Aorta (tissue), 5 donors: Measurements from ENCODE around the gene USH2A. TPM values are rescaled to one million over a fixed set of nuclear protein-coding genes. Genes with fewer than 3 reads are reported as not detected.
A peak's percentile ranks its signal among the peaks of the same experiment; 100 is the strongest.

Experiments
- ATAC-seq: fragments of 200-7000 bp; cut with Tn5 transposase; one replicate; pipeline ENCODE4 v1.9.1; 2022; ENCODE audit warnings: moderate library complexity; ENCODE audit not compliant: low FRiP score
- DNase-seq, 2 donors: peaks; one replicate each; pipeline ENCODE4 v3.0.0-alpha.2; 2020
- H3K27ac ChIP-seq, 2 donors: one replicate each; pipeline ENCODE4 v1.5.1; 2013; ENCODE audit warnings: low read length in 2 of 2, mild to moderate bottlenecking in 2 of 2, moderate library complexity in 2 of 2, control low read depth in 1 of 2, inconsistent platforms in 1 of 2, low read depth in 1 of 2
- H3K27me3 ChIP-seq, 2 donors: one replicate each; pipeline ENCODE4 v1.6.1; 2013; ENCODE audit warnings: control low read depth in 1 of 2, low read length in 1 of 2, mild to moderate bottlenecking in 1 of 2, moderate library complexity in 1 of 2; ENCODE audit not compliant: insufficient read depth in 2 of 2, control insufficient read depth in 1 of 2
- H3K36me3 ChIP-seq, 2 donors: one replicate each; pipeline ENCODE4 v1.6.1; 2013; ENCODE audit warnings: control low read depth in 1 of 2, low read length in 1 of 2, mild to moderate bottlenecking in 1 of 2; ENCODE audit not compliant: insufficient read depth in 2 of 2, control insufficient read depth in 1 of 2
- H3K4me1 ChIP-seq, 2 donors: one replicate each; pipeline ENCODE4 v1.6.1; 2013; ENCODE audit warnings: low read length in 2 of 2, control low read depth in 1 of 2, mild to moderate bottlenecking in 1 of 2, moderate library complexity in 1 of 2; ENCODE audit not compliant: insufficient read depth in 2 of 2, control insufficient read depth in 1 of 2
- H3K4me3 ChIP-seq, 2 donors: one replicate each; pipeline ENCODE4 v1.5.1; 2013; ENCODE audit warnings: low read length in 2 of 2, control low read depth in 1 of 2, mild to moderate bottlenecking in 1 of 2
- H3K9me3 ChIP-seq: one replicate; pipeline ENCODE4 v1.6.1; 2013; ENCODE audit warnings: mild to moderate bottlenecking, low read length; ENCODE audit not compliant: control insufficient read depth
- WGBS, 2 donors: extraction: QIAGEN DNeasy Blood & Tissue Kit; methylation state at CpG; one replicate each; pipeline ENCODE4 v1.1.7; 2013; 5-methylcytosine and 5-hydroxymethylcytosine counted together
- intact Hi-C, 2 donors: fragments of 100-400 bp; cut with DNase I; formaldehyde crosslinking; loops; one replicate each; pipeline versions ENCODE4 v1.14.2 to v1.15.0; 2022
- polyA plus RNA-seq, 2 donors: library from polyadenylated mRNA; stranded (reverse); fragments of 200-250 nt; gene quantifications; one replicate each; pipeline ENCODE4 v1.2.3, GENCODE V29; 2013
- total RNA-seq, 2 donors: library from RNA; stranded (reverse); fragmentation: NEBNext Ultra II Directional; extraction: Animal tissue kit (Norgen Biotek cat#: 25700); gene quantifications; one replicate each; pipeline ENCODE4 v1.2.1, GENCODE V29; 2021
- donor health status: healthy with polysubstance abuse.
- donor health status: Bipolar disorder and iron deficiency.
- donor health status: DM: no; HTN: no; CAD: no.
- donor health status: DM: no; HTN: no; CAD: no.
- donor health status: DM: yes; HTN: yes; CAD: no.

The USH2A gene
- total and polyA plus RNA-seq, 4 donors: 0.13 TPM; not detected in 3

DNA sequence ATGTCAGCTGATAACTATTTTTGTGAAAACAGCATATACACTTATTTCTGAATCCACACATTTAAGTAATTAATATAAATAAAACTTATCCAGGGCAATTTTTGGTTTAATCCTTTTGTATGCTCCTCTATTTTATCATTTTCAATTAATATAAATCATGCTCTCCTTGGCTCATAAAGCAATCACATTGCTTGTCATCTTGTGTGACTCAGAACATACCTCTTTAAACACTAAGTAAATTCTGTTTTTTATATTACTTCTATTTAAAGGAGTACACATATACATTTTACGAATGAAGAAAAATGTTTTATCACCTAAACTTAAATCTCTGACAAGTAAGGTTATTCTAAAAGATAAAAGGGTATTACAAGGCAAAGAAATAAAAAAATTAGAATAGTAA, 175.3 kb downstream of the USH2A start:
- Histone ChIP-seq H3K36me3 (no peaks in the 10 kb centered on the region), H3K4me3 (no peak overlapping the region), H3K27ac (no peak overlapping the region), H3K27me3 (peaks cover 0 to 2% of the 10 kb centered on the region in 2 donors), H3K9me3 (peaks cover 1% of the 10 kb centered on the region), H3K4me1 (no peaks in the 10 kb centered on the region)
- DNase-seq (no peak), ATAC-seq (no peak)
- 33 to 45% methylated on average over 1 of the region's 1 CpG for WGBS, 2 donors
- intact Hi-C loops: no loop called here

DNA sequence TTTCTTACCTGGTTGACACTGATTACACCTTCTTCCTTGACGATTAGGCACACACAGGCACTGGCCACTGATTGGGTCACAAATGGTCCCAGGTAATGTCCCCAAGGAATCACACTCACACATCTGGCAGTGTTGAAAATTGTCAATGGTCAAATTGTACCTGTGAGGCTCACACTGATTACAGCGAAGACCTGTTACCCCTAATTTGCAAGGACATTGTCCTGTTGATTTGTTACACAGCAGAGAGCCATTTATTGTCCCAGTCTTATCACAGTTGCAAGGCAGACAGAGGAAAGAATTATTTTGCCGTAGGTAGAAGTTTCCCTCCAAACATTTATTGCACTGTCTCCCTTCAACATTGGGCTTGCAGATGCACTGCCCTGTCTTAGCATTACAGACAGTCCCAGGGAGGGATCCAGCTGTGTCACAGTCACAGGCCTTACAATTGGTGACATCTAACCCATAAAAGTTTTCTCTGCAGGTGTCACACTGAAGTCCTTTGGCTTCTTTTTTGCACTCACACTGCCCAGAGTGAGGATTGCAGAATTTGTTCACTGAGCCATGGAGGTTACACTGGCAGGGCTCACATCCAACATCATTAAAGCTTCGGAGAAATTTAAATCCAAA, 176.6 kb downstream of the USH2A start:
- peaks cover 1% of the 10 kb centered on the region for H3K9me3 ChIP-seq
- peaks cover 0 to 2% of the 10 kb centered on the region in 2 donors for H3K27me3 ChIP-seq
- WGBS, 2 donors: 59 to 61% methylated on average over 4 of the region's 4 CpGs
- no peaks in the 10 kb centered on the region for H3K36me3 ChIP-seq
- intact Hi-C loops: no loop called here
- ATAC-seq (no peak), DNase-seq (no peak)
- H3K4me1 ChIP-seq: no peaks in the 10 kb centered on the region
- H3K4me3 ChIP-seq: no peak overlapping the region
- H3K27ac ChIP-seq: no peak overlapping the region

DNA sequence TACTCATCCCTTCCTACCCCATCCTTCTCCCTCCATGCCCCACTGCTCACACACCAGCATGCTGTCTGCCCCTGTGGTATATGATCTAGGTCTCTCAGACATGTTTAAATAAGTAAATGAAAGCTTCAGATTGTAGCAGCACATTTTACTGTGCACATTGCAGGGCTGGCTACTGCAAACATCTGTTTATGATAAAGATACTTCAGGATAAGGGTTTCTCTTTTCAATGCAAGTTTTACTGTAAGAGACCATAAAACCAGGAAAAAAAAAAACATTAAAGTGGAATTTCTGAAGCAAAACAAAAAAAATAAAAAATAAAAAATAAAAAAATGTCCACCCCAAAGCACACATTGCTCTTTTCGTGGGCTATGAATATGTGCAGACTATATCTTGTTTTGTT, 184.4 kb downstream of the USH2A start:
- no peaks in the 10 kb centered on the region for H3K9me3 ChIP-seq
- no peak for DNase-seq
- no peak overlapping the region for H3K4me3 ChIP-seq
- intact Hi-C loops: no loop called here
- H3K4me1 ChIP-seq: no peaks in the 10 kb centered on the region
- H3K27ac ChIP-seq: no peak overlapping the region
- H3K27me3 ChIP-seq: no peaks in the 10 kb centered on the region
- no peak for ATAC-seq
- 39 to 41% methylated on average over 1 of the region's 1 CpG for WGBS, 2 donors
- no peaks in the 10 kb centered on the region for H3K36me3 ChIP-seq

DNA sequence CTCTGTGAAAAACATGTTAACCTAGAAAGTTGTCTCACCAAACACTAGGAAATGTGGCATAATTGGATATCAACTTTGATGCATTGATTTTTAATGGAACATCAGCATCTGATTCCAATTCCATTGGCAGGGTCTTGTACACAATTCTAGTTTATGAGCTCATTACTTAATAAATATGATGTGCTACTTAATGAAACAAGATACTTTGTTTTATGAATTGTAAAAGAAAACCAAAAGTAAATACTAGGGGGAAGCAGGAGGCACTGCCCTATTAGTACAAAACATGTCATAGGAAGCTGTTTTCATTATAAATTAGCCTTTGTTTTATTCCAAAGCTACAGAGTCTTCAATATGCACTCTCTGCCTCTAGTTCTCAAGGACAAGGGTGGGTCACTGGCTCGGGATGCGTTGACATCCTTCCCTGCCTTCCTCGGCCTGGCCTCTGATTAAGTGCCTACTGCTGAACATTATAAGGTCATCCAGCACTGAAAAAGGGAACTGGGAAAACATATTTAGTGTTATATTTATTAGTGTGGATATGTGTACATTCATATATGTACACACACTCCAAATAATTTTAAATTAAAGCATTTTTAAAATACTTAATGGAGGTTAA, 185.2 kb downstream of the USH2A start:
- no peak for DNase-seq
- H3K4me1 ChIP-seq: no peaks in the 10 kb centered on the region
- intact Hi-C loops: no loop called here
- 63 to 65% methylated on average over 3 of the region's 3 CpGs for WGBS, 2 donors
- no peaks in the 10 kb centered on the region for H3K27me3 ChIP-seq
- no peak overlapping the region for H3K27ac ChIP-seq
- H3K36me3 ChIP-seq: no peaks in the 10 kb centered on the region
- no peak overlapping the region for H3K4me3 ChIP-seq
- ATAC-seq: no peak
- no peaks in the 10 kb centered on the region for H3K9me3 ChIP-seq

DNA sequence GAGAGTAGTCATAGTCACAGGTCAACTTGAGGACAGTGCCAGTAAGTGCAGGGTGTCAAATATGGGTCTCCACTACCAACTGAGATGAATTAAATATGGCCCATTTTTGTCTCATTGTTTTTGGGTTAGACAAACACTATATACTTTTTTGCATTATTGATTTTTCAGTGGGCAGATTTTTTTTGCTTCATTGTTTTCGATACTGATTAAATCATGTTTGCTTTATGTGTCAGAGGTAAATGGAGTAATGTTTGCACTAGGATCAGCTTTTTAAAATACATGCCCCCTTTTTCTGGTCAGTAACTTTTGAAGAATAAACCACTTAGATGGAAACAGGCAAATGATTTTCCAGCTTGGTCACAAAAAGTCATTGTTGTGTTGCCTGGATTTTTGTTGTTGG, 199.0 kb downstream of the USH2A start:
- no peaks in the 10 kb centered on the region for H3K36me3 ChIP-seq
- no peak for ATAC-seq
- H3K9me3 ChIP-seq: no peaks in the 10 kb centered on the region
- H3K4me1 ChIP-seq: no peaks in the 10 kb centered on the region
- no peak for DNase-seq
- 92 to 93% methylated on average over 1 of the region's 1 CpG for WGBS, 2 donors
- H3K27ac ChIP-seq: no peak overlapping the region
- no peaks in the 10 kb centered on the region for H3K27me3 ChIP-seq
- H3K4me3 ChIP-seq: no peak overlapping the region
- intact Hi-C loops: no loop called here

DNA sequence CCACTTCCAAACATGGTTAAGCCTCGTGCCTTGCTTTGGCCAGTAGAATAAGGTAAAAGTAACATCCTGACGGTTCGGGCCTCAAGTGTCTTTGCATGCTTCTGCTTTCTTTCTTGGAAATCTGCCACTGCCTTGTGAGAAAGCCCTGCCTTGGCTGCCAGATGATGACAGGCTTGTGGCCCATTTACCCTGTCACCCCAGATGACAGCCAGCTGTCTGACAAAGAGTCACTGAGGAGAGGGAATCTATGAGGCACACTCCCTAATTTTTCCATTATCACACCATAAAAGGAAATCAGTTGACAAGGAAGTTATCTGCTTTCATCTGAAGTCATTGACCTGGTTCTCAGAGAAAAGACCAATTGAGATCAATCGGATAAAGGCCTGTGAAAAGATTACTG, 199.8 kb downstream of the USH2A start:
- DNase-seq (no peak), ATAC-seq (no peak)
- H3K36me3 ChIP-seq: no peaks in the 10 kb centered on the region
- 82% methylated on average over 4 of the region's 4 CpGs for WGBS, 2 donors
- H3K27ac ChIP-seq: no peak overlapping the region
- H3K4me1 ChIP-seq: no peaks in the 10 kb centered on the region
- H3K4me3 ChIP-seq: no peak overlapping the region
- intact Hi-C loops: no loop called here
- H3K27me3 ChIP-seq: no peaks in the 10 kb centered on the region
- H3K9me3 ChIP-seq: no peaks in the 10 kb centered on the region

DNA sequence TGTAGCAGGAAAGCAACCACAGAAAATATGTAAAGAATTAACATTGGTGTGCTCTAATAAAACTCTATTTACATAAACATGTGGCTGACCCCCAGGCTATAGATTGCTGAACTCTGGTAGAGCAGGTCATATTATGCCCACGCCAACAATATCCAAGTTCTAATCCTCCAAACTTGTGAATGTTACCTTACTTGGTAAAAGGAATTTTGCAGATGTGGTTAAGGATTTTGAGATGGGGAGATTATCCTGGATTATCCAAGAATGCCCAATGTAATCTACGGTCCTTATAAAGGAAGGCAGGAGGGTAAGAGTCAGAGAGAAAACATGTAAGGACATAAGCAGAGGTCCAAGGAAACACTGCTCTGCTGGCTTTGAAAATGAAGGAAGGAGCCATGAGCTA, 201.0 kb downstream of the USH2A start:
- ATAC-seq: no peak
- Histone ChIP-seq H3K36me3 (no peaks in the 10 kb centered on the region), H3K27ac (no peak overlapping the region), H3K4me3 (no peak overlapping the region), H3K9me3 (no peaks in the 10 kb centered on the region), H3K27me3 (no peaks in the 10 kb centered on the region), H3K4me1 (no peaks in the 10 kb centered on the region)
- 96 to 97% methylated on average over 2 of the region's 2 CpGs for WGBS, 2 donors
- no peak for DNase-seq
- intact Hi-C loops: no loop called here

DNA sequence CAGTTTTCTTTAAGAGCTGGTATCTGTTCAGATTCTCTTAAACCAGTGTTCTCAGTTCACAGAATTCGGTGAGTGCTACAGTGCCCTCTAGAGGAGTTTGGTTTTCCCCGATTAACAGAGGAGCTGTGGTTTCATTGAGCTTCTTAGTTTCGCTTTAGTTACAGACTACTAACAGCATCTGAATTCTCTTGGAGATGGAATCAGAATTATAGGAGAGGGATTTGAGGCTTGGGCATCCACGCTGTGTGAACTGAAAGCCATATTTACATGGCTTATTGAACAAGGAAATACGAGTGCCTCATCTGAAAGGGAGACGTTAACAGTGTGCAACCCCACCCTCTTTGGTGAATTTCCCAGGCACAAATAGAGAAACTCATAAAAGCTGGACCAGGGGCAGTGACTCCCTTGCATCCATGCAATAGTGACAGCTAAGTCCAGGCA, 202.0 kb downstream of the USH2A start:
- Histone ChIP-seq H3K4me3 (peak overlapping the region; percentile 77 to 89), H3K27ac (no peak overlapping the region), H3K27me3 (no peaks in the 10 kb centered on the region), H3K4me1 (no peaks in the 10 kb centered on the region), H3K36me3 (no peaks in the 10 kb centered on the region), H3K9me3 (no peaks in the 10 kb centered on the region)
- 1% methylated on average over 6 of the region's 6 CpGs for WGBS, 2 donors
- DNase-seq: no peak
- intact Hi-C loops: no loop called here
- ATAC-seq: peak; percentile 82

DNA sequence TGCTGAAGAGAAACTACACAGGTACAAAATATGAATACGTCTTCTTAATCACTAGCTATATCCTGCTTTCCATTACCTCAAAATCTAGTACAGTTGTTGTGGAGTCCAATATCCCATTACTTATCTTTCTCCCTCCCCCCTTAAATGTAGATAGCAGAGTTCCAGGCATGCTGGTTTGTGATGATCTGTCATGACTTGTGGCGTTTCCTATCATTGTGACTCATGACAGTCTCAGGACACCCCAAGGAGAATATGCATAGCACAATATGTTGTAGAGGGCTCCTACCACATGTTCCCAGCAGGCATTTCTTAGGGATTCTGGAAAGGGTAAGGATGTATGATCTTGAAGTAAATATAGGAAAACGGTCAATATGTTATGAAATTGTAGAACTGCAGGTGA, 206.9 kb downstream of the USH2A start:
- H3K36me3 ChIP-seq: no peaks in the 10 kb centered on the region
- H3K9me3 ChIP-seq: no peaks in the 10 kb centered on the region
- no peak overlapping the region for H3K4me3 ChIP-seq
- DNase-seq (no peak), ATAC-seq (no peak)
- intact Hi-C loops: no loop called here
- H3K27me3 ChIP-seq: no peaks in the 10 kb centered on the region
- no peak overlapping the region for H3K27ac ChIP-seq
- no peaks in the 10 kb centered on the region for H3K4me1 ChIP-seq
- WGBS, 2 donors: 71 to 75% methylated on average over 3 of the region's 3 CpGs
